Inflammatory macrophage treated with lipopolysaccharide for 1 hour (primary cell): ENCODE results near the gene ZP3.
"Not testable (repeated sequence)": the region's sequence is repeated elsewhere in the genome, so short reads cannot be mapped to it uniquely, and the experiment has no call there.

Experiments used
- DNase-seq, 2 donors: peaks; one replicate each; pipeline ENCODE4 v3.0.0-alpha.2; 2020 to 2022

Gene ZP3

DNA sequence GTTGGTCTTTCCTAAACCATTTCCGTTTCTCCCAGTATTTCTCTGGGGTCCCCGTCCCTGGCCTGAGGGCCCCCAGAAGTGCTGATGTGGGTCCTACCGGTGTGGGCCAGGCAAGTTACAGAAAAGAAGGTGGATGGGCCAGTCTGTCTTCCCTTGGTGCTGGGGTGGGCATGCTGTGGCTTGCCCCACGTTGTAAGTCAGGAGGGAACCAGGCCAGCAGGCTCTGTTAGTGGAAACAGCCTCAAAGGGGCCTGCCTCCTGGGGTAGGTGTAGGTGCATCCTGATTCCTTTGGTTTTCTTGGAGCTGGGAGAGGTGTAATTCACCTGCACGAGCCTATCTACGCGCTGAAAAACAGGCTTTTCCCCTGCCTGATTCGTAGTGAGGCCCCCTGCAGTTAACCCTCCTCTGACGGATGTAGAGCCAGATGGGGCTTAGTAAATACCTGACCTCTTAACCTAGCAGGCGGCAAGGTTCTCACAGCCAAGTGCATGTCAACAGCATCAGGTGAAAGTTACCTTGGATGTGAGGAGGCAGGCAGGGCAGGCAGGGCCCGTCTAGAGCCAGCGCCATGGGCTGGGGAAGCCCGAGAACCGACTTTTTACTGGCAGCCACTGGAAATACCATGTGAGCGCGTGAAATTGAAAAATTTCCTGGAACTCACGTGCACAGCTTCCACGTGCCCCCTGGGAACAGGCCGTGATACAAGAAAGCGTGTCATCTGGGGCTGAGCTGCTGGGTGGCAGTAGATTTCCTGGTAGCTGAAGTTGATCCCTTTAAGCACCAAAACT is 61.3 kb downstream of the ZP3 start:
- DNase-seq, result not testable (repeated sequence)

DNA sequence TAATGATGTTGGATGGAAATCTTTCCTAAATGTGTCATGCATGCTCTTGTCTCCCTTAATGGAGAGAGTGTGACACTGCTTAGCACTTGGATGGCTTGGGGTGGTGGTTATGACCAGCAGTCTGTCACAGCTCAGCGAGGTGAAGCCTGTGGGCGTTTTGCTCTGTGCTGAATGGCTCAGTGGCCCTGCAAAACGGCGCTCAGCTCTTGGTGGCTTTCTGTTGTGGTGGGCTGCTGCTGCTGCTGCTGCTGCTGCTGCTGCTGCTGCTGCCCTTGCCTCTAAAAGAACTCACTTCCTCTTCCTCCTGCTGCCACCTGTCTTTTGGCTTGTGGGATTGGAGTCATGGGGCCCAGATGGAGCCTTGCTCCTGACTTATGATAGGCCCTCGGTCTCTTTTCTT is 61.9 kb downstream of the ZP3 start:
- not testable (repeated sequence) for DNase-seq

DNA sequence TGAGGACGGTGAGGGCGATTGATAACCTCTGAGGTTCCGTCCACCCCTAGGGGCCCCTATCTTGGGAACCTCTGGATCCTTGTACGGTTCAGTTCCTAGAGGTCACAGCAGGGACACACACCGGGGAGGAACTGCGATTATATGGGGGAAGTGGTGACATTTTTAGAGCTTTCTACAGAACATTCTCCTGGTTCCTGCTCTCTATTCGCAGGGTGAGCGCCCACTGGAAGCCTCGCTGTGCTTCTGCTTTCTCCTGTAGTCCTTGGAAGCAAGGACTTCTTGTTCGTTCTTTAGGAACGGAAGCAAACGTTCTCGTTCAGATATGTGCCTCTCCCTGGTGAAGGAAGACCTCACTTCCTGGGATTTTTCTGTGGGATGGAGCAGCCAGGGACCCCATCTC is 63.2 kb downstream of the ZP3 start:
- DNase-seq, result not testable (repeated sequence)
